HG03175 (cell line): ENCODE results near the gene EPO.
"Not testable (repeated sequence)": the region's sequence is repeated elsewhere in the genome, so short reads cannot be mapped to it uniquely, and the experiment has no call there.

Experiments used
- ATAC-seq: cut with Tn5 transposase; IDR thresholded peaks from one replicate; pipeline ENCODE4 v1.9.1; 2021; ENCODE audit warnings: mild to moderate bottlenecking, moderate library complexity; ENCODE audit not compliant: unreplicated experiment

Gene EPO

DNA sequence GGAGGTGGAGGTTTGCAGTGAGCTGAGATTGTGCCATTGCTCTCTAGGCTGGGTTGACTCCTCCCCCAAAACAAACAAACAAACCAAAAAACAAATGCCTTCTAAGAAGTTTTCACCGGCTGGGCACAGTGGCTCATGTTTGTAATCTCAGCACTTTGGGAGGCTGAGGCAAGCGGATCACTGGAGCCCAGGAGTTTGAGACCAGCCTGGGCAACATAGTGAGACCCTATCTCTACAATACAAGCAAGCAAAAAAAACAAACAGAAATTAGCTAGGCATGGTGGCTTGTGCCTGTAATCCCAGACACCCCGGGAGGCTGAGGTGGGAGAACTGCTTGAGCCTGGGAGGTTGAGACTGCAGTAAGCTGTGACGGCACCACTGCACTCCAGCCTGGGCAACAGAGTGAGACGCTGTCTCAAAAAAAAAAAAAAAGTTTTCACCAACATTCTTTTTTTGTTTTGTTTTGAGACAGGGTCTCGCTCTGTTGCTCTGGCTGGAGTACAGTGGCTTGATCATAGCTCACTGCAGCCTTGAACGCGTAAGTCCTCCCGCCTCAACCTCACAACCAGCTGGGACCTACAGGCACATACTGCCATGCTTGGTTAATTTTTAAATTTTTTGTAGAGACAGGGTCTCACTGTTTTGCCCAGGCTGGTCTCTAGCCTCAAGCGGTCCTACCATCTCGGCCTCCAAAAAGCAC lies 11.8 kb downstream of the EPO start:
- ATAC-seq: no peak

DNA sequence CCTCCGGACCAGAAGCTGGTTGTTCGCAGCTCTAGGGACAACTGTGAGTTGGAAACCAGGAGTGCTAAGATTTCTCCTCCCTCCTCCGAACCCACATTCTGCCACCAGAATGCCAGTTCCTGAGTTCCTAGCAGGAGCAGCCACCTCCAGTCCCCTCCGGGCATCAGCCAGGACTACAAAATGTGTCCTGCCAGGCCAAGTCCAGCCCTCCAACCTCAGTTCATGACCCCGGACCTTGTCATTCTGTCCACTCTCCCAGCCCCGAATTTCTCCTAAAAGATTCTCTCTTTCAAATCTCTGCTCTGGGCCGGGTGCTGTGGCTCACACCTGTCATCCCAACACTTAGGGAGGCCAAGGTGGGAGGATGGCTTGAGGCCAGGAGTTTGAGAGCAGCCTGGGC lies 15.5 kb downstream of the EPO start:
- ATAC-seq: no peak

DNA sequence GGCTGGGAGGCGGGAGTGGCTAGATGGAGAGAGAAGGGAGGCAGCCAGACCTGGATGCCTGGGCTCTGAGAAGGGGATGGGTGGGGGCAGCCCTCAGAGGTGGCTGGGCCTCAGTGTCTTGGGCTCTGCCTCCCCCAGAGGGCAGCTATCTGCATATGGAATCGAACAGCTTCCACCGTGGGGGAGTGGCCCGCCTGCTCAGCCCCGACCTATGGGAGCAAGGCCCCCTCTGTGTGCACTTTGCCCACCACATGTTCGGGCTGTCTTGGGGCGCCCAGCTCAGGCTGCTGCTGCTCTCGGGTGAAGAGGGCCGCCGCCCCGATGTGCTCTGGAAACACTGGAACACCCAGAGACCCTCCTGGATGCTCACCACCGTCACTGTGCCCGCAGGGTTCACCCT lies 16.4 kb downstream of the EPO start:
- ATAC-seq: no peak

DNA sequence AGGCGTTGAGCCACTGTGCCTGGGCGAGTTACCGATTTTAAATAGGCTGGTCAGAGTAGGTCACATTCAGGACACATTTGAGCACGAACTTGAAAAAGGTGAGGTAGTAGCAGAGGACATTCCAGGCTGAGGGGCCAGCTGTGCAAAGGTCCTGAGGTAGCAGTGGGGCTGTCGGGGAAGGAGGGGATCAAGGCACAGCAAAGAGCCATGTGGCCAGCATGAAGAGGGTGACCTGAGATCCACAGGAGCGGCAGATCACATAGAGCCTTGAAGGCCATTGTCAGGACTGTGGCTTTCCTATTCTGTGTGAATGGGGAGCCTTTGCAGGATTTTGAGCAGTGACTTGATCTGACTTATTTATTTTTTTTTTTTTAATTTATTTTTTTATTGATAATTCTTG lies 19.7 kb downstream of the EPO start:
- ATAC-seq: no peak

DNA sequence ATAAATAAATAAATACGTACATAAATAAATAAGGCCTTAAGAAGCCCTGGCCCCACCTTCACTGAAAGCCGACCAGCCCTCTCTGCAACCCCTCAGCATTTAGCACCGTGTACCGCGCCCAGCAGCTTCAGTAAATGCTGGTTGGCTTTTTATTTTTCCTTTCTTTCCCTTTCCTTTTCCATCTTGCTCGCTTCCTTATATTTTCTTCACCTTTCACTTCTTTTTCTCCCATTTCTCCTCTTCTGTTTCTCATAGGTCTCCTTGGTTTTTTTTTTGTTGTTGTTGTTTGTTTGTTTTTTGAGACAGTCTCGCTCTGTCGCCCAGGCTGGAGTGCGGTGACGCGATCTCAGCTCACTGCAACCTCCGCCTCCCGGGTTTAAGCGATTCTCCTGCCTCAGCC lies 24.3 kb downstream of the EPO start:
- no peak for ATAC-seq

DNA sequence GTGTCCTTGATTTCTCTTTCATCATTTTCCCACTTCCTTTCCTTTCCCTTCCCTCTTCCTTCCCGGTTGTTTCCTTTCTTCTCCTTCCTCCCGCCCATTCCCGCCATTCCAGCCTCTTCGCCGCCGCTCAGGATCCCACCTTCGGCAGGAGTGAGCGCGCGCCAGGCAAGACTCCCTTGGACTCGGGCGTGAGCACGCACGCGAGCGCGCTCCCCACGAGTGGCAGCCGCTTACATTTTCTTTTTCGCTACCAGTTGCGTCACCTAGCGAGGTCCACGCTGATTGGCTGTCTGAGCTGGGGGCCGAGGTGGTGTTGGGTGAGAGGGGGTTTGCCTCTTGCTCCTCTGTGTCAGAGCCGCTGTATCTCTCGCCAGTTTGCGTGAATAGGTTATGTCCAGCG lies 24.9 kb downstream of the EPO start:
- no peak for ATAC-seq

DNA sequence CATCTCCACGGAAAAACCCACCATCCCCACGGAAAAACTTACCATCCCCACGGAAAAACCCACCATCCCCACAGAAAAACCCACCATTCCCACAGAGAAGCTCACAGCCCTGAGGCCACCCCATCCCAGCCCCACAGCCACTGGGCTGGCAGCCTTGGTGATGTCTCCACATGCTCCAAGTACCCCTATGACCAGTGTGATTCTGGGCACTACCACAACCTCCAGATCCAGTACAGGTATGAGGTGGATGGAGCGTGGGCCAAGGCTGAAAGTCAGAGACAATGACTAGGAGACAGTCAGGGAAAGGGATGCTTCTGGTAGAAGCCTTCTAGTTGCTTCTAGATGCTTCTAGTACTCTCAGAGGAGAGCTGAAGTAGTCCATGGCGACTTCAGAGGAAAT lies 32.7 kb downstream of the EPO start:
- ATAC-seq: no peak

DNA sequence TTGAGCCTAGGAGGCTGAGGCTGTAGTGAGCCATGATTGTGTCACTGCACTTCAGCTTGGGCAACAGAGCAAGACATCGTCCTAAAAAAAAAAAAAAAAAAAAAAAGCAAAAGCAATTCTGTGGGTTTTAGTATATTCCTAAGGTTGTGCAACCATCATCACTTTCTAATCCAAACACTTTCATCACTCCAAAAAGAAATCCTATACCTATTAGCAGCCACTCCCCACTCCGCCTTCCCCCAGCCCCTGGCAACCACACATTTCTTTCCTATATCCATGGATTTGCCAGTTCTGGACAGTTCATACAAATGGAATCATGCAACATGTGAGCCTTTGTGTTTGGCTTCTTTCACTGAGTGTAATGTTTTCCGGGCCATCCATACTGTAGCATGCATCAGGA lies 33.5 kb downstream of the EPO start:
- ATAC-seq: no peak

DNA sequence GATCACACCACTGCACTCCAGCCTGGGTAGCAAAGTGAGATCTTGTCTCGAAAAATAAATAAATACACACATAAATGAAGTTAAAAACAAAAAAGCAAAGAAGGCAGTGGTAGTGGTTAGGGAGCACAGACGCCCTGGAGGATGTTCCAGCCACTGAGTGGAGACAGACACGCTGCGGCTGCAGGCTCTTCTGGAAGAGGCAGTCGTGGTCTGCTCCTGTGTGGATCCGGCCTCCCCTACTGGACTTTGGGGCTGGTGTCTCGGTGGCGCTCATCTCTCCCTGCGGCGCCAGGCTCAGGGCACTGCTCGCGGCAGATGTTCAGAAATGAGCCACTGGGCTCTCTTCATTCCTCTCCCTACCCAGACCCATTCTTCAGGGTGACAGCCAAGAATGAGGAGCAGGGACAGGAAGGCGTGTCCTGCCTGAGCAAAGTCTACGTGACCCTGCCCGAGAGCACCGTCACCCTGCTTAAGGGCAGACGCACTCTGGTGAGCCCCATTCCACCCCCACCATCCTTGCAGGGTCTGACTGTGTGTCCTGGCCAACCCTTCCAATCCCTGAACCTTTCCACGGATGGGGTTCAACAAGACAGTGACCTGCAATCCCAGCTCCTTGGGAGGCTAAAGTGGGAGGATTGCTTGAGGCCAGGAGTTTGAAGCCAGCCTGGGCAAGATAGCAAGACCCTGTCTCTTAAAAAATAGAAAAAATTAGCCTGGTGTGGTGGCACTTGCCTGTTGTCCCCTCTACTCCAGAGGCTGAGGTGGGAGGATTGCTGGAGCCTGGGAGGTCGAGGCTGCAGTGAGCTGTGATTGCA lies 39.3 kb downstream of the EPO start:
- ATAC-seq: no peak

DNA sequence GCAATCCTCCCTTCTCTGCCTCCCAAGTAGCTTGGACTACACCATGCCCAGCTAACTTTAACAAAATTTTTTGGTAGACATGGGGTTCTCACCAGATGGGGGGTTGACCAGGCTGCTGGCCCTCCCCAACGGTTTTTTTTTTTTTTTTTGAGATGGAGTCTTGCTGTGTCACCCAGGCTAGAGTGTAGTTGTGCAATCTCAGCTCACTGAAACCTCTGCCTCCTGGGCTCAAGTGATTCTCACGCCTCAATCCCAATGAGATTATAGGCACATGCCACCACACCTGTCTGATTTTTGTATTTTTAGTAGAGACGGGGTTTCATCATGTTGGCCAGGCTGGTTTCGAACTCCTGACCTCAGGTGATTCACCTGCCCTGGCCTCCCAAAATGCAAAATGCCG lies 42.6 kb downstream of the EPO start:
- not testable (repeated sequence) for ATAC-seq

DNA sequence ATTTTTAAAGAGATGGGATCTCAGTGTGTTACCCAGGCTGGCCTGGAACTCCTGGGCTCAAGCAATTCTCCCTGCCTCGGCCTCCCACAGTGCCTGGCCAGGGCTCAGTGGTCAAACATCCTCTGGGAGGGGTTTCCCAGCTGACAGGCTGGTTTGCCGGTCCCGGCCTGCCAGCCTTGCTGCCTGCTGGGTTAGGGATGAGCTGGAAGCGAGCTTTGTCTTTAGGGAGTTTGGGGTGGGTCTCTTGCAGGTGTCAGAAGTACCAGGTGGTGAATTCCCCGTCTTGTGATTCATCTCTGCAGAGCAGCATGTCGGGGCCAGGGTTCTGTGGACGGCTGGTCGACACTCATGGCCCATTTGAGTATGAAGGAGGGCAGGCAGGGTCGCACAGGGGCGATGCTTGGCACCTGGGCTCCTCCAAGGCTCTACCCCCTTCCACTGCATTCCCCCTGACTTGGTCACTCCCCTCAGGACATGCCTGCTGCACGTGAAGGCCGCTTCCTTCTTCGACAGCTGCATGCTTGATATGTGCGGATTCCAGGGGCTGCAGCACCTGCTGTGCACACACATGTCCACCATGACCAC lies 43.4 kb downstream of the EPO start:
- no peak for ATAC-seq

DNA sequence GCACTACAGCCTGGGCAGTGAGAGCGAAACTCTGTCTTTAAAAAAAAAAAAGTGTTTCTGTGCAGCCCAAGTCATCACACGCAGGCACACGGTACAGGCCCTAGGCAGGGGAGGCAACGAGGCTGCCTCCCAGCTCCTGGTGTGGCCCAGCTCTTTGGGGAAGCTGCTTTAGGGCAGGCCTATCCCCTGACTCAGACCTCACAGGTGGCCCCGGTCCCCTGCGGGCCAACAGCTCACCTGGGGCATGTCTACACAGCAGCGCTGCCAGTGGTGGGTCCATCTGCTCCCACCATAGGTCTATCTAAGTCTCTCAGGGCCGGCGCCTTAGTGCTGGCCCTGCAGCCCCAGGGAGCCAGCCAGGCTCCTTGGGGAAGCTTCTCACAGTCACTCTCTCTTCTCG lies 44.6 kb downstream of the EPO start:
- no peak for ATAC-seq

DNA sequence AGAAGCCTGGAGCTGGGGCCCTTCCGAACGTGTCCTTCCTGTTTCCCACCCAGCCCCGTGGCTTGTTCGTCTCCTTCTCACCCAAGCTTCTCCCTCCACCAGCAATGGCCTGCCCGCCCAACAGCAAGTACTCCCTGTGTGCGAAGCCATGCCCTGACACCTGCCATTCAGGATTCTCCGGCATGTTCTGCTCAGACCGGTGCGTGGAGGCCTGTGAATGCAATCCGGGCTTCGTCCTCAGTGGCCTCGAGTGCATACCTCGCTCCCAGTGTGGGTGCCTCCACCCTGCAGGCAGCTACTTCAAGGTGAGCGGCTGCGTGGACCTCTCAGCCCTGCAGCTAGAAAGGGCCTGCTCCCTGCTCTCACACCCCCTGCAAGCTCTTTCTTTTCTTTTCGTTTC lies 45.0 kb downstream of the EPO start:
- no peak for ATAC-seq

DNA sequence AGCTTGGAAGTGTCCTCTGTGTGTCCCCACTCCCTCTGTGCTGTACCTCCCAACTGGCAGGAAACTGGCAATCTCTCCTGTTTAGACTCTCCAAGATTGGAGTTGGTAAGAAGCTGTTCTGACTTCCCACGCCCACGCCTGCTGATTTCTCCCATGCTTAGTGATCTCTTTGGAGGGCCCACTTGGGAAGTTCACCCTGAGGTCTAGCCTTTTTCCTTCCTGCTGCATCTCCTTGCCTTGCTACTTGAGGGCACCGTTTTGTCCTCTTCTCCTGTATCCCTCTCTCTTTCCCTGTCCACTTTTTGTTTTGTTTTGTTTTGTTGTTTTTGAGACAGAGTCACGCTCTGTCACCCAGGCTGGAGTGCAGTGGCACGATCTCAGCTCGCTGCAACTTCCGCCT lies 48.5 kb downstream of the EPO start:
- no peak for ATAC-seq
